WTC11 (cell line): ENCODE measurements around the gene ZDHHC1. TPM values are rescaled to one million over a fixed set of nuclear protein-coding genes. Genes with fewer than 3 reads are reported as not detected.

Experiments used
- ATAC-seq: fragments of 200-7000 bp; cut with Tn5 transposase; 2 replicates; pipeline ENCODE4 v1.10.0; 2021; ENCODE audit warnings: mild to moderate bottlenecking, moderate library complexity
- CTCF ChIA-PET: fragments of 300-600 bp; sonication (Branson Sonifier 250); formaldehyde crosslinking; loops from one replicate; lab custom pipeline; 2021; ENCODE audit warnings: antibody characterized with exemption; lab: Charles Lee
- POLR2A ChIA-PET: fragments of 350-600 bp; sonication (Branson Sonifier 250); formaldehyde crosslinking; loops from one replicate; lab custom pipeline; 2021; ENCODE audit warnings: antibody characterized with exemption; lab: Charles Lee
- DNase-seq: peaks from one replicate; pipeline ENCODE4 v3.0.0; 2021; ENCODE audit warnings: low spot score
- H3K27ac Mint-ChIP-seq: 2 replicates; pipeline ENCODE4 v1.8.0; 2021; ENCODE audit warnings: mixed read lengths
- H3K27me3 Mint-ChIP-seq: 2 replicates; pipeline ENCODE4 v1.8.0; 2021; ENCODE audit warnings: low read depth, mild to moderate bottlenecking, moderate library complexity, mixed read lengths
- H3K36me3 Mint-ChIP-seq: 2 replicates; pipeline ENCODE4 v1.8.0; 2021; ENCODE audit warnings: mixed read lengths
- H3K4me1 Mint-ChIP-seq: 2 replicates; pipeline ENCODE4 v1.8.0; 2022; ENCODE audit warnings: mixed read lengths
- H3K4me3 Mint-ChIP-seq: 2 replicates; pipeline ENCODE4 v1.8.0; 2021; ENCODE audit warnings: mild to moderate bottlenecking, moderate library complexity, mixed read lengths
- H3K9me3 Mint-ChIP-seq: 2 replicates; pipeline ENCODE4 v1.8.0; 2021; ENCODE audit warnings: mixed read lengths
- ATF3 ChIP-seq: sonication (generic); formaldehyde crosslinking; conservative IDR thresholded peaks from 2 replicates; pipeline ENCODE4 v1.8.1; 2022; ENCODE audit warnings: mild to moderate bottlenecking, missing genetic modification reagents
- CBFB ChIP-seq: sonication (generic); formaldehyde crosslinking; IDR thresholded peaks from 2 replicates; pipeline ENCODE4 v1.8.1; 2022; ENCODE audit warnings: mild to moderate bottlenecking, low read depth, missing genetic modification reagents
- CREB1 ChIP-seq: sonication (generic); formaldehyde crosslinking; IDR thresholded peaks from 2 replicates; pipeline ENCODE4 v1.8.0; 2023; ENCODE audit warnings: mild to moderate bottlenecking, missing genetic modification reagents
- ESRRA ChIP-seq: sonication (generic); formaldehyde crosslinking; IDR thresholded peaks from 2 replicates; pipeline ENCODE4 v1.8.1; 2022; ENCODE audit warnings: mild to moderate bottlenecking, missing genetic modification reagents, borderline replicate concordance
- FOXJ3 ChIP-seq: sonication (generic); formaldehyde crosslinking; IDR thresholded peaks from 2 replicates; pipeline ENCODE4 v1.9.0; 2021; ENCODE audit warnings: missing genetic modification reagents, mild to moderate bottlenecking, borderline replicate concordance
- FOXP4 ChIP-seq: sonication (generic); formaldehyde crosslinking; IDR thresholded peaks from 2 replicates; pipeline ENCODE4 v1.8.0; 2022; ENCODE audit warnings: mild to moderate bottlenecking, missing genetic modification reagents
- MXD4 ChIP-seq: fragments of 250-450 bp; sonication (Bioruptor Pico); IDR thresholded peaks from 2 replicates; pipeline ENCODE4 v1.8.0; 2021; ENCODE audit warnings: mild to moderate bottlenecking, moderate library complexity, borderline replicate concordance
- MYBL2 ChIP-seq: sonication (generic); formaldehyde crosslinking; IDR thresholded peaks from 2 replicates; pipeline ENCODE4 v1.8.1; 2023; ENCODE audit warnings: mild to moderate bottlenecking, moderate library complexity, missing genetic modification reagents
- NFATC4 ChIP-seq: fragments of 250-450 bp; sonication (Bioruptor Pico); IDR thresholded peaks from 2 replicates; pipeline ENCODE4 v1.9.0; 2021; ENCODE audit warnings: mild to moderate bottlenecking
- NR2C2 ChIP-seq: sonication (generic); formaldehyde crosslinking; IDR thresholded peaks from 2 replicates; pipeline ENCODE4 v1.8.0; 2022; ENCODE audit warnings: mild to moderate bottlenecking, missing genetic modification reagents
- SMAD4 ChIP-seq: sonication (generic); formaldehyde crosslinking; IDR thresholded peaks from 2 replicates; pipeline ENCODE4 v1.8.0; 2022; ENCODE audit warnings: mild to moderate bottlenecking, missing genetic modification reagents
- ZMAT4 ChIP-seq: fragments of 250-450 bp; sonication (Bioruptor Pico); IDR thresholded peaks from 2 replicates; pipeline ENCODE4 v1.9.0; 2021; ENCODE audit warnings: mild to moderate bottlenecking
- ZNF121 ChIP-seq: sonication (generic); formaldehyde crosslinking; IDR thresholded peaks from 2 replicates; pipeline ENCODE4 v1.8.0; 2023; ENCODE audit warnings: missing genetic modification reagents
- ZNF232 ChIP-seq: sonication (generic); formaldehyde crosslinking; IDR thresholded peaks from 2 replicates; pipeline ENCODE4 v1.8.0; 2022; ENCODE audit warnings: mild to moderate bottlenecking, missing genetic modification reagents
- ZNF263 ChIP-seq: sonication (generic); formaldehyde crosslinking; IDR thresholded peaks from 2 replicates; pipeline ENCODE4 v1.8.1; 2022; ENCODE audit warnings: low read depth, mild to moderate bottlenecking, moderate library complexity, missing genetic modification reagents
- ZNF512 ChIP-seq: sonication (generic); formaldehyde crosslinking; IDR thresholded peaks from 2 replicates; pipeline ENCODE4 v1.8.1; 2022; ENCODE audit warnings: missing genetic modification reagents, borderline replicate concordance
- ZNF532 ChIP-seq: fragments of 250-450 bp; sonication (Bioruptor Pico); IDR thresholded peaks from 2 replicates; pipeline ENCODE4 v1.9.0; 2021; ENCODE audit warnings: mild to moderate bottlenecking, borderline replicate concordance
- ZNF671 ChIP-seq: fragments of 250-450 bp; sonication (Bioruptor Pico); IDR thresholded peaks from 2 replicates; pipeline ENCODE4 v1.8.0; 2021; ENCODE audit warnings: mild to moderate bottlenecking
- ZSCAN18 ChIP-seq: fragments of 250-450 bp; sonication (Bioruptor Pico); IDR thresholded peaks from 2 replicates; pipeline ENCODE4 v2.1.2; 2022; ENCODE audit warnings: mild to moderate bottlenecking, moderate library complexity
- total RNA-seq: library from RNA; stranded (reverse); gene quantifications from 3 replicates; pipeline ENCODE4 v1.2.3, GENCODE V29; 2021

Gene ZDHHC1
- total RNA-seq, 1 experiment from 2014 or later, result 4.2 TPM

GRCh38 chr16:67425061-67425460 lies 8.8 kb upstream of the ZDHHC1 start:
- Mint-ChIP-seq H3K4me1 (peaks cover 85% of the 10 kb centered on the region), H3K27me3 (peaks cover 12% of the 10 kb centered on the region), H3K36me3 (no peaks in the 10 kb centered on the region), H3K9me3 (no peaks in the 10 kb centered on the region), H3K27ac (peak overlapping the region; percentile 97), H3K4me3 (peak overlapping the region; percentile 51)
- ChIA-PET CTCF (interaction anchor here (0.5 to 10.4 kb wide), 13 partner anchors 9 to 240 kb away, joined by 3 to 234 read pairs (median 6); partner anchors contain the start of genes ATP6V0D1, TPPP3 and ZDHHC1), POLR2A (no interaction called here)
- ATAC-seq (no peak), DNase-seq (no peak)
- TF ChIP-seq ZNF671 (CRISPR knock-in tag), result no peak
- TF ChIP-seq NR2C2 (CRISPR knock-in tag), result no peak
- TF ChIP-seq FOXP4 (CRISPR knock-in tag), result no peak
- TF ChIP-seq MXD4 (CRISPR knock-in tag), result no peak
- TF ChIP-seq ZNF532 (CRISPR knock-in tag), result no peak
- TF ChIP-seq ZNF121 (CRISPR knock-in tag), result no peak
- TF ChIP-seq SMAD4 (CRISPR knock-in tag), result no peak
- no peak for TF ChIP-seq ZNF232
- TF ChIP-seq ZMAT4 (CRISPR knock-in tag), result no peak
- no peak for TF ChIP-seq ATF3 (CRISPR knock-in tag)
- no peak for TF ChIP-seq ESRRA (CRISPR knock-in tag)
- no peak for TF ChIP-seq CBFB (CRISPR knock-in tag)
- no peak for TF ChIP-seq ZNF512 (CRISPR knock-in tag)
- no peak for TF ChIP-seq ZSCAN18
- no peak for TF ChIP-seq NFATC4
- TF ChIP-seq ZNF263, result no peak
- no peak for TF ChIP-seq CREB1 (CRISPR knock-in tag)
- no peak for TF ChIP-seq FOXJ3 (CRISPR knock-in tag)
- TF ChIP-seq MYBL2, result no peak
